Endothelial cell of umbilical vein (primary cell): ENCODE results near the gene ZC3H12C. TPM values are rescaled to one million over a fixed set of nuclear protein-coding genes. Genes with fewer than 3 reads are reported as not detected.

Experiments used
- BruUV-seq: library from RNA; stranded (reverse); fragments of 400-500 nt; replicated peaks from 2 replicates; lab custom pipeline; 2021; lab: Mats Ljungman, UMichigan
- CTCF ChIA-PET: fragments of 300-600, 350-600 bp; sonication (Branson Sonifier 250); formaldehyde crosslinking; loops from one replicate; lab custom pipeline; 2021; ENCODE audit warnings: antibody characterized with exemption, inconsistent platforms; lab: Charles Lee
- POLR2A ChIA-PET: fragments of 300-600, 350-600 bp; sonication (Branson Sonifier 250); formaldehyde crosslinking; loops from one replicate; lab custom pipeline; 2021; ENCODE audit warnings: antibody characterized with exemption, inconsistent platforms; lab: Charles Lee
- DNase-seq: peaks from one replicate; pipeline ENCODE4 v3.0.0-alpha.2; 2011; ENCODE audit warnings: low read depth, low spot score
- FAIRE-seq: peaks from 2 replicates; lab custom pipeline; 2011; peaks lifted over from hg19 to GRCh38; lab: Jason Lieb, UNC
- H2AFZ ChIP-seq: 2 replicates; pipeline ENCODE4 v1.6.0; 2012; ENCODE audit warnings: low read depth, low read length, control low read depth, inconsistent platforms
- H3K27ac ChIP-seq: 2 replicates; pipeline ENCODE4 v1.5.1; 2011; ENCODE audit warnings: low read depth, mild to moderate bottlenecking, control low read depth, low read length, moderate library complexity; ENCODE audit not compliant: insufficient read depth
- H3K27me3 ChIP-seq, 2 experiments: 2 replicates each; pipeline versions ENCODE4 v1.6.0 to v1.6.1; 2011; ENCODE audit warnings: low read length in 2 of 2, mixed read lengths in 1 of 2; ENCODE audit not compliant: control insufficient read depth in 2 of 2, insufficient read depth in 2 of 2
- H3K36me3 ChIP-seq, 2 experiments: 2 replicates in 1 of 2; 3 replicates in 1 of 2; pipeline ENCODE4 v1.5.1; 2011; ENCODE audit warnings: low read length in 2 of 2, mild to moderate bottlenecking in 1 of 2, moderate library complexity in 1 of 2; ENCODE audit not compliant: control insufficient read depth in 2 of 2, insufficient read depth in 2 of 2; ENCODE audit errors: extremely low read depth in 1 of 2
- H3K4me1 ChIP-seq: 3 replicates; pipeline ENCODE4 v1.5.1; 2011; ENCODE audit warnings: mild to moderate bottlenecking, low read length; ENCODE audit not compliant: control insufficient read depth, insufficient read depth; ENCODE audit errors: extremely low read depth
- H3K4me2 ChIP-seq: 2 replicates; pipeline ENCODE4 v1.6.1; 2011; ENCODE audit warnings: low read length, control low read depth, mixed read lengths; ENCODE audit not compliant: insufficient read depth
- H3K4me3 ChIP-seq, 3 experiments: fragments of 200-600 bp in 1 of 3; sonication (generic), shearing (Covaris generic) in 1 of 3; replicated peaks in 1 of 3; 2 replicates each; pipeline ENCODE4 v1.5.1; 2011 to 2016; ENCODE audit warnings: control low read depth in 3 of 3, low read length in 3 of 3, mild to moderate bottlenecking in 2 of 3, inconsistent platforms in 1 of 3, low read depth in 1 of 3, moderate library complexity in 1 of 3; ENCODE audit not compliant: insufficient read depth in 1 of 3
- H3K79me2 ChIP-seq: 2 replicates; pipeline ENCODE4 v1.6.0; 2012; ENCODE audit warnings: low read length, inconsistent platforms; ENCODE audit not compliant: control insufficient read depth, insufficient read depth
- H3K9ac ChIP-seq: replicated peaks from 2 replicates; pipeline ENCODE3; 2011; ENCODE audit warnings: low read length, control low read depth; ENCODE audit not compliant: insufficient read depth; ENCODE audit errors: extremely low read depth
- H3K9me1 ChIP-seq: replicated peaks from 3 replicates; pipeline ENCODE4 v1.6.0; 2011; ENCODE audit warnings: mild to moderate bottlenecking, low read length; ENCODE audit not compliant: control insufficient read depth, insufficient read depth; ENCODE audit errors: extremely low read depth
- H3K9me3 ChIP-seq: replicated peaks from 2 replicates; pipeline ENCODE4 v1.5.1; 2012; ENCODE audit warnings: low read length, inconsistent platforms; ENCODE audit not compliant: control insufficient read depth, insufficient read depth
- H4K20me1 ChIP-seq: replicated peaks from 2 replicates; pipeline ENCODE3; 2011; ENCODE audit warnings: mild to moderate bottlenecking, low read length; ENCODE audit not compliant: control insufficient read depth, insufficient read depth; ENCODE audit errors: extremely low read depth
- EZH2 ChIP-seq: IDR thresholded peaks from 2 replicates; pipeline ENCODE4 v1.6.1; 2012; ENCODE audit warnings: borderline replicate concordance, low read depth, mild to moderate bottlenecking, moderate library complexity, low read length, inconsistent platforms; ENCODE audit not compliant: severe bottlenecking
- FOS ChIP-seq: IDR thresholded peaks from 2 replicates; pipeline ENCODE4 v1.6.1; 2011; ENCODE audit warnings: mild to moderate bottlenecking, low read length, moderate library complexity, borderline replicate concordance; ENCODE audit not compliant: insufficient read depth
- GATA2 ChIP-seq: IDR thresholded peaks from 2 replicates; pipeline ENCODE4 v1.7.0; 2011; ENCODE audit warnings: low read depth, mild to moderate bottlenecking, moderate library complexity, mixed read lengths, low read length; ENCODE audit not compliant: insufficient read length, insufficient read depth
- JUN ChIP-seq: IDR thresholded peaks from 2 replicates; pipeline ENCODE4 v1.6.1; 2011; ENCODE audit warnings: borderline replicate concordance, low read depth; ENCODE audit not compliant: insufficient read length, insufficient read depth
- MAX ChIP-seq: IDR thresholded peaks from 2 replicates; pipeline ENCODE4 v1.6.1; 2011; ENCODE audit not compliant: insufficient read depth, insufficient read length
- MYC ChIP-seq: IDR thresholded peaks from one replicate; pipeline ENCODE4 v1.6.1; 2011; ENCODE audit warnings: mild to moderate bottlenecking, low read depth, low read length
- POLR2A ChIP-seq: IDR thresholded peaks from 2 replicates; pipeline ENCODE4 v1.6.1; 2012; ENCODE audit warnings: low read depth, mild to moderate bottlenecking, control low read depth, low read length
- POLR2AphosphoS5 ChIP-seq: IDR thresholded peaks from 2 replicates; pipeline ENCODE4 v1.6.1; 2012; ENCODE audit warnings: low read depth, mild to moderate bottlenecking, control low read depth, low read length, moderate library complexity; ENCODE audit not compliant: insufficient read depth
- dilution Hi-C: fragments of 300-500 bp; cut with MboI; formaldehyde crosslinking; loops from one replicate; pipeline ENCODE4 v1.15.0; 2019; ENCODE audit warnings: low sequenced_read_pairs; ENCODE audit not compliant: extremely low pct_ligation_motif_present
- intact Hi-C: fragments of 100-400 bp; cut with micrococcal nuclease; formaldehyde crosslinking; loops from one replicate; pipeline ENCODE4 v1.10.0; 2022
- polyA plus RNA-seq, 4 experiments: library from polyadenylated mRNA; depleted of rRNA in 3 of 4; stranded (reverse) in 3 of 4; unstranded in 1 of 4; fragments of >200 nt; gene quantifications; 2 replicates each; pipeline versions ENCODE4 v1.2.1 to v1.2.3, GENCODE V29; 2011 to 2012; ENCODE audit warnings: missing spikeins in 1 of 4
- total RNA-seq: library from RNA; stranded (reverse); gene quantifications from 2 replicates; pipeline ENCODE4 v1.2.3, GENCODE V29; 2021
- TF ChIP-seq, protein P1 (sequence below), 2 donors: IDR thresholded peaks; 1 replicate in 1 of 2; 2 replicates in 1 of 2; pipeline ENCODE4 v1.5.1; 2011; ENCODE audit warnings: low read length in 2 of 2, mild to moderate bottlenecking in 2 of 2, moderate library complexity in 2 of 2, control low read depth in 1 of 2, inconsistent platforms in 1 of 2, low read depth in 1 of 2; ENCODE audit not compliant: insufficient read depth in 1 of 2; ENCODE audit errors: extremely low read depth in 1 of 2

The ZC3H12C gene
- total and polyA plus RNA-seq, 2 donors (not counting 3 experiments of a cell fraction or from before 2014, with no cell fraction given): 5.5 to 14.7 TPM

GRCh38 chr11:110156503-110156902 is 63.3 kb downstream of the ZC3H12C start:
- TF ChIP-seq EZH2 (no peak), FOS (no peak), MAX (no peak), POLR2A (no peak)
- peaks cover 2% of the 10 kb centered on the region for H3K9me1 ChIP-seq
- H2AFZ ChIP-seq: no peak overlapping the region
- H4K20me1 ChIP-seq: no peaks in the 10 kb centered on the region
- H3K4me2 ChIP-seq: no peak overlapping the region
- H3K79me2 ChIP-seq: peaks cover 6% of the 10 kb centered on the region
- dilution Hi-C loops (no loop called here), intact Hi-C loops (no loop called here)
- no peak for DNase-seq
- no peak overlapping the region for H3K4me3 ChIP-seq
- ChIA-PET POLR2A (no interaction called here), CTCF (no interaction called here)
- no peak overlapping the region for H3K27ac ChIP-seq
- no TSS peak for BruUV-seq
- H3K4me1 ChIP-seq: peaks cover 4% of the 10 kb centered on the region
- FAIRE-seq: no peak
- H3K9ac ChIP-seq: no peak overlapping the region
- H3K9me3 ChIP-seq: no peaks in the 10 kb centered on the region
- H3K36me3 ChIP-seq: peaks cover 0 to 8% of the 10 kb centered on the region in 2 experiments
- no peaks in the 10 kb centered on the region for H3K27me3 ChIP-seq

- no TSS peak for BruUV-seq
- H3K9me3 ChIP-seq: no peaks in the 10 kb centered on the region
- intact Hi-C loops (no loop called here), dilution Hi-C loops (no loop called here)
- H3K4me3 ChIP-seq: no peak overlapping the region
- H3K27ac ChIP-seq: no peak overlapping the region
- ChIA-PET CTCF (interaction anchor here (0.9 to 1.4 kb wide), 3 partner anchors 9 to 66 kb away, joined by 3 to 4 read pairs (median 3); partner anchors contain the start of gene ZC3H12C), POLR2A (no interaction called here)
- H3K36me3 ChIP-seq: peaks cover 0 to 10% of the 10 kb centered on the region in 2 experiments
- H3K4me1 ChIP-seq: peaks cover 4% of the 10 kb centered on the region
- DNase-seq: no peak
- no peaks in the 10 kb centered on the region for H3K27me3 ChIP-seq
- H2AFZ ChIP-seq: no peak overlapping the region
- FAIRE-seq: no peak
- no peak overlapping the region for H3K9ac ChIP-seq
- H3K79me2 ChIP-seq: no peaks in the 10 kb centered on the region
- no peak for TF ChIP-seq POLR2A
- no peak for TF ChIP-seq FOS
- no peak for TF ChIP-seq MYC
- no peak for TF ChIP-seq EZH2
- TF ChIP-seq, protein P1, sequence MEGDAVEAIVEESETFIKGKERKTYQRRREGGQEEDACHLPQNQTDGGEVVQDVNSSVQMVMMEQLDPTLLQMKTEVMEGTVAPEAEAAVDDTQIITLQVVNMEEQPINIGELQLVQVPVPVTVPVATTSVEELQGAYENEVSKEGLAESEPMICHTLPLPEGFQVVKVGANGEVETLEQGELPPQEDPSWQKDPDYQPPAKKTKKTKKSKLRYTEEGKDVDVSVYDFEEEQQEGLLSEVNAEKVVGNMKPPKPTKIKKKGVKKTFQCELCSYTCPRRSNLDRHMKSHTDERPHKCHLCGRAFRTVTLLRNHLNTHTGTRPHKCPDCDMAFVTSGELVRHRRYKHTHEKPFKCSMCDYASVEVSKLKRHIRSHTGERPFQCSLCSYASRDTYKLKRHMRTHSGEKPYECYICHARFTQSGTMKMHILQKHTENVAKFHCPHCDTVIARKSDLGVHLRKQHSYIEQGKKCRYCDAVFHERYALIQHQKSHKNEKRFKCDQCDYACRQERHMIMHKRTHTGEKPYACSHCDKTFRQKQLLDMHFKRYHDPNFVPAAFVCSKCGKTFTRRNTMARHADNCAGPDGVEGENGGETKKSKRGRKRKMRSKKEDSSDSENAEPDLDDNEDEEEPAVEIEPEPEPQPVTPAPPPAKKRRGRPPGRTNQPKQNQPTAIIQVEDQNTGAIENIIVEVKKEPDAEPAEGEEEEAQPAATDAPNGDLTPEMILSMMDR (IDR thresholded peaks at IDR 0.05; ENCODE audit: extremely low read depth in 1 of 2, insufficient read depth in 1 of 2, low read depth in 1 of 2, low read length in 2 of 2): no peak
- no peak for TF ChIP-seq MAX
- TF ChIP-seq GATA2: no peak
- TF ChIP-seq POLR2AphosphoS5: no peak
- no peak for TF ChIP-seq JUN
- H4K20me1 ChIP-seq: no peaks in the 10 kb centered on the region
- H3K4me2 ChIP-seq: no peak overlapping the region
- peaks cover 2% of the 10 kb centered on the region for H3K9me1 ChIP-seq
These were observed 65.4 kb downstream of the ZC3H12C start for GRCh38 chr11:110158317-110159200.
